GM12891 (cell line): ENCODE data around the gene MAP3K21.

Source experiments
- DNase-seq: peaks from one replicate; pipeline ENCODE4 v3.0.0; 2011; ENCODE audit warnings: low spot score; ENCODE audit not compliant: insufficient read length
- FAIRE-seq: peaks from 2 replicates; lab custom pipeline; 2011; peaks lifted over from hg19 to GRCh38; lab: Jason Lieb, UNC
- PAX5 ChIP-seq: IDR thresholded peaks from 2 replicates; pipeline ENCODE4 v1.6.1; 2011; ENCODE audit warnings: low read length, moderate library complexity, mild to moderate bottlenecking; ENCODE audit not compliant: insufficient read depth, severe bottlenecking
- POLR2A ChIP-seq: IDR thresholded peaks from 2 replicates; pipeline ENCODE4 v1.6.1; 2011; ENCODE audit warnings: low read depth, low read length, control low read depth
- POLR2AphosphoS5 ChIP-seq: IDR thresholded peaks from 2 replicates; pipeline ENCODE4 v1.6.1; 2011; ENCODE audit warnings: low read depth, low read length, control low read depth
- POU2F2 ChIP-seq: IDR thresholded peaks from 2 replicates; pipeline ENCODE4 v1.6.1; 2011; ENCODE audit warnings: low read depth, mild to moderate bottlenecking, control low read depth, low read length, moderate library complexity
- SPI1 ChIP-seq: IDR thresholded peaks from 2 replicates; pipeline ENCODE4 v1.6.1; 2011; ENCODE audit warnings: low read depth, low read length, control low read depth
- TAF1 ChIP-seq: IDR thresholded peaks from 2 replicates; pipeline ENCODE4 v1.6.1; 2011; ENCODE audit warnings: low read depth, low read length, control low read depth

The MAP3K21 gene

DNA sequence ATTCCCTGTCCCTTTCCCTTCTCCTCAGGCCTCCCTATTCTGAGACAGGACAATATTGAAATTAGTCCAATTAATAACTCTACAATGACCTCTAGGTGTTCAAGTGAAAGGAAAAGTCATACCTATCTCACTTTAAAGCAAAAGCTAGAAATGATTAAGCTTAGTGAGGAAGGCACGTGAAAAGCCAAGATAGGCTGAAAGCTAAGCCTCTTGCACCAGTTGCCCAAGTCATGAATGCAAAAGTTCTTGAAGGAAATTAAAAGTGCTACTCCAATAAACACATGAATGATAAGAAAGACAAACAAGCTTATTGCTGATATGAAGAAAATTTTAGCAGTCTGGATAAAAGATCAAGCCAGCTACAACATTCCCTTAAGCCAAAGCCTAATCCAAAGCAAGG, 3.8 kb upstream of the MAP3K21 start:
- FAIRE-seq (no peak), DNase-seq (no peak)
- no peak for TF ChIP-seq SPI1
- TF ChIP-seq TAF1 = no peak
- TF ChIP-seq PAX5 = no peak
- no peak for TF ChIP-seq POLR2AphosphoS5
- no peak for TF ChIP-seq POLR2A
- no peak for TF ChIP-seq POU2F2

DNA sequence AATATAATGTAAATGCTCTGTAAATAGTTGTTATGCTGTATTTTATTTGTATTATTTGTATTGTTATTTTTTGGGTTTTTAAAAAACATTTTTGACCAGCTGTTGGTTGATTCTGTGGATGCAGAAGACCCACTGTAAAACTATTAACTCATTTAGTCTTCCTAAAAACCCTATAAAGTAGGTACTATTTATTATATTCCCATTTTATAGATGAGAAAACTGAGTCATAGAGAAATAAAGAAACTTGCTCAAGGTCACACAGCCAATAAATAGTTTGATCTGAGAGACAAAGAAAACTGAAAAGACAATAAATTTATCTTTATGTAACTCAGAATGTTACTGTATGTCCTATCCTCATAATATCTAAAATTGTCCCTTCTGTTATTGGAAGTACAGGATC, 1.2 kb upstream of the MAP3K21 start:
- FAIRE-seq (no peak), DNase-seq (no peak)
- TF ChIP-seq SPI1 = no peak
- TF ChIP-seq TAF1 = no peak
- TF ChIP-seq POLR2A = no peak
- TF ChIP-seq POLR2AphosphoS5 = no peak
- TF ChIP-seq POU2F2 = no peak

DNA sequence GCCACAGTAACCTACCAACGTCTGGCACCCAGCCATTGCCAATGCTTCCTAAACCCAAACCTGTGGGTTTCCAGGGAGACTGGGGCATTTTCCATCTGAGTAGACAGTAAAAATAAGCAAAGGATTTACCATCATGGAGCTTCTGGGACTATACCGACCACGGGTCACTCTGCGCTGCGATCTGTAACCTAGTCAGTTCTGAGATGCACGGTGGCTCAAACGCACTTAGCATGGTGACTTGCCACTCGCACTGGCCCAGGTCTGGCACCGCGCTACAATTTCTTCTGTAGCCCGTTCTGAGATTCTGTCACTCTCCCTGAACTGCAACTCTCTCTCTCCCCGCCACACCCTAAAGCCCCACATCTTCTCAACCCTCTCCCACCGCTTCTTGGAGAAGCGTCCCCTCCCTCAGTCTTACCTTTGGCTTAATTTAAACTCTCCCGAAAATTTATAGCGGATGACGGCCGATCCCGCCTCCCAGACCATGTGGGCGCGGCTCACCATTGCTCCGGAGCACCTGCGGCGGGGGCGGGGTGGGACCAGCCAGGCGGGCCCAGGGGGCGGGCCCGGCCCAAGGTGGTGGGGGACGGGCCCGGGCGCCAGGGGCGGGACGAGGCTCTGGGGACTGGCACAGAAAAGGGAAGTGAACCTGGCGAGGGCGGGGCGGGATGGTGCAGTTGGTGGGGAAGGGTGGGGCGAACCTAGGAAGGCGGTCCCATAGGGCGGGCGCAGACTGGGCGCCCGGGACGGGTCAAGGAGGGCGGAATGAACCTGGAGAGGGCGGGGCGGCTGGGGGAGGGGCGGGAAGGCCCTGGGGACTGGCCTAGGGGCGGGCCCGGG, 493 bp upstream of the MAP3K21 start:
- peak; percentile 84 for FAIRE-seq
- TF ChIP-seq SPI1 (peak; percentile 83), TAF1 (no peak), PAX5 (no peak), POLR2A (no peak), POLR2AphosphoS5 (no peak), POU2F2 (no peak)
- DNase-seq = peak; percentile 69

DNA sequence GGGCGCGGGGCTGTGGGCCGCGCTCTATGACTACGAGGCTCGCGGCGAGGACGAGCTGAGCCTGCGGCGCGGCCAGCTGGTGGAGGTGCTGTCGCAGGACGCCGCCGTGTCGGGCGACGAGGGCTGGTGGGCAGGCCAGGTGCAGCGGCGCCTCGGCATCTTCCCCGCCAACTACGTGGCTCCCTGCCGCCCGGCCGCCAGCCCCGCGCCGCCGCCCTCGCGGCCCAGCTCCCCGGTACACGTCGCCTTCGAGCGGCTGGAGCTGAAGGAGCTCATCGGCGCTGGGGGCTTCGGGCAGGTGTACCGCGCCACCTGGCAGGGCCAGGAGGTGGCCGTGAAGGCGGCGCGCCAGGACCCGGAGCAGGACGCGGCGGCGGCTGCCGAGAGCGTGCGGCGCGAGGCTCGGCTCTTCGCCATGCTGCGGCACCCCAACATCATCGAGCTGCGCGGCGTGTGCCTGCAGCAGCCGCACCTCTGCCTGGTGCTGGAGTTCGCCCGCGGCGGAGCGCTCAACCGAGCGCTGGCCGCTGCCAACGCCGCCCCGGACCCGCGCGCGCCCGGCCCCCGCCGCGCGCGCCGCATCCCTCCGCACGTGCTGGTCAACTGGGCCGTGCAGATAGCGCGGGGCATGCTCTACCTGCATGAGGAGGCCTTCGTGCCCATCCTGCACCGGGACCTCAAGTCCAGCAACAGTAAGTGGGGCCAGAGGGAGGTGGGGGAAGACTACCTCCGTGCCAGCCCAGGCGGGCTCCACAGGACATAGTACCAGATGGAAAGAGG, 808 bp downstream of the MAP3K21 start:
- TF ChIP-seq POLR2AphosphoS5 = no peak
- no peak for TF ChIP-seq SPI1
- TF ChIP-seq PAX5 = no peak
- FAIRE-seq (peak; percentile 78), DNase-seq (peak; percentile 13)

DNA sequence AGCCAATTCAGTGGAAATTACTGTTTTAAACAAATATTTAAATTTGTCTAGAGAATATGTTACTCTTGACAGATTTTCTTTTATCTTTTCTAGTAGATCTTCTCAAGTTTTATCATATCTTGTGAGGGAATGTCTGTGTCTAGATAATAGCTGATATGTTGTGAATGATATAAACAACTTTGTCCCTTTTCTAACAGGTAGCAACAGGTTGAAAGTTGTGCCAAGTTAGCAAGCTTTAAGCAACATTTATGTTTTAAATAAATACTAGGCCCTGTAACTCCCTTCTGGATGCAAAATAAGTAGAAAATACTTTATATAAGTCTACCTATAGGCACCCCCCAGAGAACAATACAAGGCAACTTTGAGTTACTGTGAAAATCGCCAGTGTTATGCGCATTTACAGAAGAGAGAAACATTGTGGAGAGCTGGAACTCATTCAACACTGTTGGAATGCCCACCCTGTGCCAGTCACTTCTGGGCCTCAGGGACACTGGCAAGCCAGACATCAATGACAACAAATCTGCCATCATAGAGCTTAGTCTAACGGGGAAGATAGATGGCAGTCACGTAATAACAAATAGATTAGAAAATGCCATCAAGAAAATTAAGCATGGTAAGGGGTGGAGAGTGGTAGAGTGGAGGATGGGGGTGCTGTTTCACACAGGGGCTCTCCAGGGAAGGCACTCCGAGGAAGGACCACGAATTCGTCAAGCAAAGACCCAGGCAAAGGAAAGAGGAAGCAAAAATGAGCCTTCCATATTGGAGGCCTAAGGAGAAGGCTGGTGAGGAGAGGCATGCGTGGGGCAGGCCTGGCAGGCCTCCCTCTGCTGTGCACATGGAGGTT, 4.4 kb downstream of the MAP3K21 start:
- TF ChIP-seq POLR2AphosphoS5 = no peak
- no peak for TF ChIP-seq POU2F2
- DNase-seq (no peak), FAIRE-seq (no peak)

DNA sequence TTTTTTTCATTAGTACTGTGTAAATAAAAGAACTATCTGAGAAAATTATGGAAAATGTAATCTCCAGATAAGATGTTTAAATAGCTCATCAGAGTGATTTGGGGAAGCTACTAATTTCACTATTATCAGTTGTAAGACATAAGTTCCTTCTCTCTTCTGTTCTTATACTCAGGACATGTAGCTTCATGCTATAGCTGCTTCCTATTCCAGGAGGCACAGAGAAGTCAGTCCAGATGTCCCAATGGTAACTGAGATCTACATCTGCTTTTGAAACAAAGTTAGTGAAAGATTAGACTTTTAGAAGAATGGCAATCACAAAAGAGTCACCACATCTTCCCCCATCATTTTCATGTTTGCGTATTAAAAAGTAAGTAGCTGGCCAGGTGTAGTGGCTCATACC, 5.6 kb downstream of the MAP3K21 start:
- TF ChIP-seq TAF1 = no peak
- no peak for TF ChIP-seq SPI1
- TF ChIP-seq PAX5 = no peak
- TF ChIP-seq POLR2AphosphoS5 = no peak
- no peak for TF ChIP-seq POLR2A
- no peak for TF ChIP-seq POU2F2
- no peak for FAIRE-seq
- DNase-seq = no peak

DNA sequence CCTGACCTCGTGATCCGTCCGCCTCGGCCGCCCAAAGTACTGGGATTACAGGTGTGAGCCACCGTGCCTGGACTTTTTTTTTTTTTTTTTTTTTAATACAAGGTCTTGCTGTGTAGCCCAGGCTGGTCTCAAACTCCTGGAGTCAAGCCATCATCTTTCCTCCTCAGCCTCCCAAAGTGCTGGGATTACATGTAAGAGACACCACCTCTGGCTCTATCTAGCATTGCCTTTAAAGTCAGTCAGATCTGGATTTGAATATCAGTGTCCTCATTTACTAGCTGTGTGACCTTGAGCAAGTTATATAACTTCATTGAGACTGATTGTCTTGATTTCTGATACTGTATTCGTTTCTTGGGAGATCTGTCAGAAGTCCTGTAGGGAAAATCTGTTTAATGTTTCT, 6.6 kb downstream of the MAP3K21 start:
- FAIRE-seq (no peak), DNase-seq (no peak)
- TF ChIP-seq POU2F2 = no peak
- TF ChIP-seq POLR2A = no peak
- TF ChIP-seq POLR2AphosphoS5 = no peak
- TF ChIP-seq SPI1 = no peak
- TF ChIP-seq TAF1 = no peak
- no peak for TF ChIP-seq PAX5

DNA sequence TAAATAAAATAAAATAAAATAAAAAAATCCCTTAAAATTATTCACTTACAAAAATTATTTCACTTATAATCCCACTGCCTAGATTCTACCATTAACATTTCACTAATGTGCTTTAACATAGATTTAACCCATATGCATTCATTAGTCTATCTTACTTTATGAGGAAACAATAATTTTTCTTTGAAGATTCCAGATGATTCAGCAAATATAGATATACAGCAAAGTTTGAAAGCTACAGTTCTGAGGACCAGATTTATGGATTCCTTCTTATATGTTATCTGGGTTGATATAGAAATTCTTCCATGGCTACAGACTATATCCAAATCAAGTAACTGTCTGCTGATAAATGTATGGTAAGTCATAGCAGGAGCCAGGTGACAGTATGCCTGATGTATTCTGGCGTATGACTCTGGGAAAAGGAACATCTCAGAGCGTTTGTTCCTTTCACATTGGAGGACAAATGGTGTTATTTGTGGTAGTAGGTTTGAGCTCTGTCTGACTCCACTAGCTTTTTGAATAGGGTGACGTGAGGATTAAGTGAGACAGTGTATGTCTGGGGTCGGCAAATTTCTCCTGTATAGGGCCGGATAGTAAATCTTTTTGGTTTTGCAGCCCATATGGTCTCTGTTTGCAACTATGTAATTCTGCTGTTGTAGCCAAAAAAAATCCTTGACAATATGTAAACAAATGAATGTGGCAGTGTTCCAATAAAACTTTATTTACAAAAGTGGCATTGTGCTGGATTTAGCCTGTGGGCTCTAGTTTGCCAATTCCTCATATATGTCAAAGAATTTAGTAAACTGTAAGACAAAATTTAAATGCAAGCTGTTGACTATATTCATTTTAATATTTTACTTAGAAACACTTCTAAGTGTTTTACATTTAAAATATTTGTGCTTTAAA, 9.3 kb downstream of the MAP3K21 start:
- DNase-seq = no peak
- no peak for FAIRE-seq

More for the DNA sequence above, 9.3 kb downstream of the MAP3K21 start:
- no peak for TF ChIP-seq POLR2AphosphoS5
- no peak for TF ChIP-seq POLR2A
- no peak for TF ChIP-seq TAF1
- no peak for TF ChIP-seq SPI1
- TF ChIP-seq PAX5 = no peak
- no peak for TF ChIP-seq POU2F2
